ENCODE measurements around the gene AKT2. TPM values are rescaled to one million over a fixed set of nuclear protein-coding genes. Genes with fewer than 3 reads are reported as not detected.

Gene AKT2
- total and polyA plus RNA-seq, 2 experiments from 2014 or later = 60.1 to 193 TPM

DNA sequence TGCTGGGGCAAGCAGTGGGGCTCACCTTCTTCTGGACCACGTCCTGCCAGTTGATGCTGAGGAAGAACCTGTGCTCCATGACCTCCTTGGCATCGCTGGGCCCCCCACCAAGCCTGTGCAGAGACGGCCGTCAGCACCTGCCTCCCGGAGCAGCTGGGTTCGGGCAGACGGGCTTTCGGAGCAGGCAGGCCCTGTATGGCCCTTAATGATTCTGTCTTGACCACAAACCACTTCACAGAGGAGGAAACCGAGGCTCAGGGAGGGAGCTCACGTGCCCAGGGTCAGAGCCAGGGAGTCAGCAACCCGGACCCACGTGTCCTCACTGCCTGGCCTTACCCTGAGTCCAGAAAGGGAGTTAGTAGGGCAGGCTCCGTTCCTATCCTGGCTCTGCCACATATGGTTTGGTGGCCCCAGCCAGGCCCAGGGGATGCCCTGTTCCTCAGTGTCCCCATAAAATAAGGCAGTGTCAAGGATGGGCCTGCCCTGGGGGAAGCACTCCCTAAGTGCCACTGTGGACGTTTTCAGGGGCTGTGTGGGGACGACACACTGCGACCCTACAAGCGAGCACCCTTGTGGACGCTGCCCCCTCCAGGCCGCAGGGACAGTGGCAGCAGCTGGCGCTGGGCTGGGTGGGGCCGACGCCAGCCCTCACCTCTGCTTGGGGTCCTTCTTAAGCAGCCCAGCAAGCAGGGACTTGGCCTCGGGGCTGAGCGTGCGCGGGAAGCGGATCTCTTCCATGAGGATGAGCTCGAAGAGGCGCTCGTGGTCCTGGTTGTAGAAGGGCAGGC is 49.7 kb downstream of the AKT2 start:
- no peaks in the 10 kb centered on the region for H3K27me3 ChIP-seq
- H3K9me3 ChIP-seq (ENCODE audit: low read depth) = no peaks in the 10 kb centered on the region
- TF ChIP-seq, protein P1, sequence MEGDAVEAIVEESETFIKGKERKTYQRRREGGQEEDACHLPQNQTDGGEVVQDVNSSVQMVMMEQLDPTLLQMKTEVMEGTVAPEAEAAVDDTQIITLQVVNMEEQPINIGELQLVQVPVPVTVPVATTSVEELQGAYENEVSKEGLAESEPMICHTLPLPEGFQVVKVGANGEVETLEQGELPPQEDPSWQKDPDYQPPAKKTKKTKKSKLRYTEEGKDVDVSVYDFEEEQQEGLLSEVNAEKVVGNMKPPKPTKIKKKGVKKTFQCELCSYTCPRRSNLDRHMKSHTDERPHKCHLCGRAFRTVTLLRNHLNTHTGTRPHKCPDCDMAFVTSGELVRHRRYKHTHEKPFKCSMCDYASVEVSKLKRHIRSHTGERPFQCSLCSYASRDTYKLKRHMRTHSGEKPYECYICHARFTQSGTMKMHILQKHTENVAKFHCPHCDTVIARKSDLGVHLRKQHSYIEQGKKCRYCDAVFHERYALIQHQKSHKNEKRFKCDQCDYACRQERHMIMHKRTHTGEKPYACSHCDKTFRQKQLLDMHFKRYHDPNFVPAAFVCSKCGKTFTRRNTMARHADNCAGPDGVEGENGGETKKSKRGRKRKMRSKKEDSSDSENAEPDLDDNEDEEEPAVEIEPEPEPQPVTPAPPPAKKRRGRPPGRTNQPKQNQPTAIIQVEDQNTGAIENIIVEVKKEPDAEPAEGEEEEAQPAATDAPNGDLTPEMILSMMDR (IDR thresholded peaks at IDR 0.05; ENCODE audit: low read depth, low read length) = no peak
- DNase-seq (ENCODE audit: low read depth in 1 of 2, low spot score in 1 of 2) = no peak
- H3K36me3 ChIP-seq = peaks cover 26% of the 10 kb centered on the region
- no peak overlapping the region for H3K4me3 ChIP-seq
- peaks cover 11% of the 10 kb centered on the region for H3K4me1 ChIP-seq (ENCODE audit: low read depth)
- no peak overlapping the region for H3K27ac ChIP-seq

DNA sequence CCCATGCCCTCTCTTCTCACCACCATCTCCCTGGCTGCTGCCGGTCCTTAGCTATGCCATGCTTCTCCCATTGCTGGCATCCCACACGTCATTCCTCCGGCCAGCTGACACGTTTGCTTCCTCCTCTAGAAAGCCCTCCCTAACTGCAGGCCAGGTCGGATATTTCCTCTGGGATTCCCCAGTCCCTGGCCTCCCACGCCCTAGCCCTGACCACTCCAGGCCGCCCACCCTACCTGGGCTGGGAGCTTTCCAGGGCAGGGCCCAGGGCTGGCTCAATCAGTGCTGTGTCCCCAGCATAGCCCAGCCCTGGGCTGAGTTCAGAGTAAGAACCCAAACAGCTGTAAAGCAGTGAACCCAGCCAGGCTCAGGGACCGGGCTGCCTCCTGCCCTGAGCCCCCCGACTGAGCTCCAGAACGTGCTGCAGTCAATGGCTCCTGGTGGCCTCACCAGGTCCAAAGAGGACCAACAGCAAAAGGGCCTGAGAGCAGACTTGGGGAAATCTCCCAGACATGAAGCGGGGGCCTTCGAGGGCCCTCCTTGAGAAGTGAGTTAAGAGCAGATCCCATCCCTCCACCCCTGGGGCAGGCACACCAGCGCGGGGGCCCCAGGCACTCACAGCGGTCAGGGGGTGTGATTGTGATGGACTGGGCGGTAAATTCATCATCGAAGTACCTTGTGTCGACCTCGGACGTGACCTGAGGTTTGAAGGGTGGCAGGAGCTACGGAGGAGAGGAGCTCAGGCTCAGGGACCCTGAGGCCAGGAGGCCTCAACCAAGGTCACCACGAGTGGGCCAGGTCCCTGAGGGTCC is 50.5 kb downstream of the AKT2 start:
- H3K9me3 ChIP-seq (ENCODE audit: low read depth) = no peaks in the 10 kb centered on the region

DNA sequence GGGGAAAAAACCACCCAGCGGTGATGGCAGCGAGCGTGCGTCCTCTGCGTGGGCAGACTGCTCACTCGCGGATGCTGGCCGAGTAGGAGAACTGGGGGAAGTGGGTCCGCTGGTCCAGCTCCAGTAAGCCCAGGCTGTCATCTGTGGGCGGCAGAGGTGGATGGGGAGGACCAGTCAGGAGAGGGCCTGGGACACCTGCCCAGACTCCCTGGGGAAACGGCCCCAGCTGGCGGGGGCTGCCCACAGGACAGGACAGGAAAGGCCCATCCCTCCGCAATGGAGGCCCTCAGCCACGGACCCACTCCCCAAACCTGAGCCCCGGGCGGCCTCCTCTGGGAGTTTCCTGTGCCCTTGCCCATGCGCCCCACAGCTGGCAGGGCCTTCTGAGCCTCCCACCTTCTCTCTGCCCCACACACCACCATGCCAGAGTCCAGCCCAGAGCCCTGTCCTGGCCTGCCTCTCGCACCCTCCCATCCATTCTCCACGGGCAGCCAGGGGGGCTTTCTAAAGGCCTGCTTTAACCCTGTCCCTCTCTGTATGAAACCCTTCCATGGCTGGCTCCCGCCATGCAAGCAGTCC is 51.2 kb downstream of the AKT2 start:
- Histone ChIP-seq H3K9me3 (ENCODE audit: low read depth) (no peaks in the 10 kb centered on the region), H3K27me3 (no peaks in the 10 kb centered on the region), H3K27ac (no peak overlapping the region), H3K36me3 (peaks cover 12% of the 10 kb centered on the region), H3K4me1 (ENCODE audit: low read depth) (peaks cover 11% of the 10 kb centered on the region), H3K4me3 (no peak overlapping the region)
- DNase-seq (ENCODE audit: low read depth in 1 of 2, low spot score in 1 of 2) = no peak
- TF ChIP-seq, protein P1 (IDR thresholded peaks at IDR 0.05; ENCODE audit: low read depth, low read length) = no peak

More for the DNA sequence above, 50.5 kb downstream of the AKT2 start:
- Histone ChIP-seq H3K27ac (no peak overlapping the region), H3K27me3 (no peaks in the 10 kb centered on the region), H3K36me3 (peaks cover 19% of the 10 kb centered on the region), H3K4me1 (ENCODE audit: low read depth) (peaks cover 11% of the 10 kb centered on the region), H3K4me3 (no peak overlapping the region)
- TF ChIP-seq, protein P1 (IDR thresholded peaks at IDR 0.05; ENCODE audit: low read depth, low read length) = no peak
- no peak for DNase-seq (ENCODE audit: low read depth in 1 of 2, low spot score in 1 of 2)

DNA sequence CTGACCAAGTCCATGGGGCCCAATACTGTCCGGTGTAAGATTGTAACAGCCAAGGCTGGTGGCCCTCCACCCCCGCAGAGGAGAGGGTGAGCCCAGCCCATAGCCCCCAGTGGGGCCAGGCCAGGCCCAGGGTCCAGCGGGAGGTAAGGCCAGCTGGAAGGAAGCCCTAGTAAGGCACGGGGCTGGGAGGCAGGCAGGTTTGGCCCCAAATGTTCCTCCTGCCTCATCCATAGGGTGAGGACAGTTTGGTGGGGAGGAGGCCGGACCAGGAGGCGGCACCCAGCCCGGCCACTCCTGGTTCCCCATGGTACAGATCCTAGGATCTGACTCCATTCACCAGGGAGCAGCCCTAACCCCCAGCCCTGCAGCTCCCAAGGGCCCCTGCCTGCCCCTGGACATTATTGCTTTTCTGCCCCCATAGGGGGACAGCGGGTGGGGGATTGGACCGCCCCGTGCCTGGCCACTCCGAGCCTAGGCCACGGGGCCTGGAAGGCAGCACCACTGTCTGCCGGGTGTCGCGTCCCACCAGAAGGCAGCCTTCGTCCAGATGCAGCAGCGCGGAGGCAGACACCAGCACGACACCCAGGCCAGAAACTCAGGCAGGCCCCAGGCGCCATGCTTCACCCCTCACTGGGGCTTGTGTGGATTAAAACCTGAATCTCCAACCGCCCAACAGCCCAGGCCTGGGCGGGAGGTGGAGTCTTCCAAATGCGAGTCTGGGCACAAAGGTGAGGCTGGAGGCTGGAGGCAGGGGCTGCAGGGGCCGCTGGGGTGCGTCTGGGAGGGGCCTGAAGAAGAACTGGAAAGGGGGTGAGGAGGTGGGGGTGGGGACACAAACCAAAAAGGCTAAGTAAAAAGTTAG is 52.0 kb downstream of the AKT2 start:
- no peak for DNase-seq (ENCODE audit: low read depth in 1 of 2, low spot score in 1 of 2)
- TF ChIP-seq, protein P1 (IDR thresholded peaks at IDR 0.05; ENCODE audit: low read depth, low read length) = no peak
- peaks cover 10% of the 10 kb centered on the region for H3K36me3 ChIP-seq

DNA sequence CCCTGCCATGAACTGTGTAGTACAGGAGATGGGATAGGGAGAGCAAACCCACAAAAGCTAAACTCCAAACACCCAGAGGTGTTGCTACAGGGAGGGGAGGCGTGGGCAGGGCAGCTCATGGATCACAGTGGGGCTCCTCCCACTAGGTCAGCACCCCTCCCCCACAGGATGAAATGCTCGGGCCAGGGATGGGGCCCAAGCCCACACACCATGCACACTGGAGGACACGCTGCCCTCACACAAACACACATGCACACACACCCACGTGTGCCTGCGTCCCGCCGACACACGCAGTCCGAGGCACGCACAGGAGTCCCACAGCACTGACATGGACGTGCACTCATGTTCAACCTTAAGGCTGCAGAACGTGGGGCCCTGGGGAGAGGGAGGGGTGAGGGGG is 52.7 kb downstream of the AKT2 start:
- TF ChIP-seq, protein P1 (IDR thresholded peaks at IDR 0.05; ENCODE audit: low read depth, low read length) = no peak
- no peak for DNase-seq (ENCODE audit: low read depth in 1 of 2, low spot score in 1 of 2)
- Histone ChIP-seq H3K4me1 (ENCODE audit: low read depth) (peaks cover 11% of the 10 kb centered on the region), H3K4me3 (no peak overlapping the region), H3K27ac (peak overlapping the region; percentile 79), H3K27me3 (no peaks in the 10 kb centered on the region), H3K36me3 (peaks cover 10% of the 10 kb centered on the region), H3K9me3 (ENCODE audit: low read depth) (no peaks in the 10 kb centered on the region)

More for the DNA sequence above, 52.0 kb downstream of the AKT2 start:
- H3K4me1 ChIP-seq (ENCODE audit: low read depth) = peaks cover 11% of the 10 kb centered on the region
- H3K27ac ChIP-seq = peak overlapping the region; percentile 79
- no peak overlapping the region for H3K4me3 ChIP-seq
- no peaks in the 10 kb centered on the region for H3K27me3 ChIP-seq
- H3K9me3 ChIP-seq (ENCODE audit: low read depth) = no peaks in the 10 kb centered on the region
